GM12878 (cell line): ENCODE results near the gene COL6A1. TPM values are rescaled to one million over a fixed set of nuclear protein-coding genes. Genes with fewer than 3 reads are reported as not detected.

ENCODE experiments used
- ATAC-seq: fragments of 200-7000 bp; cut with Tn5 transposase; 3 replicates; pipeline ENCODE4 v1.9.1; 2020; ENCODE audit warnings: mild to moderate bottlenecking, moderate library complexity
- BruUV-seq: library from RNA; stranded (reverse); fragments of 400-500 nt; replicated peaks from 2 replicates; lab custom pipeline; 2021; lab: Mats Ljungman, UMichigan
- CTCF ChIA-PET: fragments of 300-600 bp; sonication (Branson Sonifier 250); formaldehyde crosslinking; extraction: SDS; loops from one replicate; lab custom pipeline; 2021; ENCODE audit warnings: inconsistent platforms; lab: Yijun Ruan, JAX
- POLR2A ChIA-PET: fragments of 350-600 bp; formaldehyde crosslinking; extraction: SDS; loops from one replicate; lab custom pipeline; 2021; ENCODE audit warnings: inconsistent platforms; lab: Charles Lee
- RAD21 ChIA-PET: fragments of 300-600 bp; sonication (Branson Sonifier 250); formaldehyde crosslinking; loops from one replicate; lab custom pipeline; 2023; ENCODE audit warnings: antibody characterized with exemption; ENCODE audit not compliant: unreplicated experiment; lab: Charles Lee
- SMC1A ChIA-PET: fragments of 300-600 bp; sonication (Branson Sonifier 250); formaldehyde crosslinking; loops from one replicate; lab custom pipeline; 2023; ENCODE audit not compliant: unreplicated experiment, uncharacterized antibody; lab: Charles Lee
- DNase-seq: peaks from one replicate; pipeline ENCODE4 v3.0.0-alpha.2; 2011; ENCODE audit warnings: low read depth, low spot score
- FAIRE-seq: peaks from 3 replicates; lab custom pipeline; 2011; peaks lifted over from hg19 to GRCh38; lab: Jason Lieb, UNC
- H2AFZ ChIP-seq: 2 replicates; pipeline ENCODE4 v1.6.0; 2011; ENCODE audit warnings: low read depth, low read length, control low read depth; ENCODE audit not compliant: control insufficient read depth
- H3K27ac ChIP-seq: 2 replicates; pipeline ENCODE4 v1.5.1; 2011; ENCODE audit warnings: control low read depth; ENCODE audit not compliant: control insufficient read depth, insufficient read depth
- H3K27me3 ChIP-seq, 2 experiments: replicated peaks in 1 of 2; 2 replicates each; pipeline versions ENCODE4 v1.6.0 to v1.6.1; 2011; ENCODE audit warnings: low read length in 1 of 2; ENCODE audit not compliant: control insufficient read depth in 2 of 2, insufficient read depth in 2 of 2
- H3K36me3 ChIP-seq, 2 experiments: 2 replicates each; pipeline ENCODE4 v1.5.1; 2011; ENCODE audit warnings: low read length in 1 of 2; ENCODE audit not compliant: control insufficient read depth in 2 of 2, insufficient read depth in 2 of 2
- H3K4me1 ChIP-seq: 2 replicates; pipeline ENCODE4 v1.6.1; 2011; ENCODE audit warnings: mild to moderate bottlenecking, low read length, moderate library complexity, mixed read lengths; ENCODE audit not compliant: control insufficient read depth, insufficient read depth
- H3K4me2 ChIP-seq: 2 replicates; pipeline ENCODE4 v1.6.0; 2011; ENCODE audit warnings: control low read depth; ENCODE audit not compliant: control insufficient read depth, insufficient read depth
- H3K4me3 ChIP-seq: fragments of 200-600 bp; sonication (generic); 2 replicates; pipeline ENCODE4 v1.5.1; 2016
- H3K79me2 ChIP-seq: 2 replicates; pipeline ENCODE4 v1.6.0; 2011; ENCODE audit warnings: low read length; ENCODE audit not compliant: control insufficient read depth, insufficient read depth
- H3K9ac ChIP-seq: 2 replicates; pipeline ENCODE4 v1.8.0; 2011; ENCODE audit warnings: low read length, control low read depth, mixed read lengths; ENCODE audit not compliant: control insufficient read depth, insufficient read depth
- H3K9me3 ChIP-seq: replicated peaks from 3 replicates; pipeline ENCODE4 v1.5.1; 2011; ENCODE audit warnings: mild to moderate bottlenecking, low read length; ENCODE audit not compliant: control insufficient read depth, insufficient read depth
- H4K20me1 ChIP-seq: 2 replicates; pipeline ENCODE4 v1.6.0; 2011; ENCODE audit not compliant: control insufficient read depth, insufficient read depth
- BMI1 ChIP-seq: fragments of 450-650 bp; IDR thresholded peaks from 2 replicates; pipeline ENCODE4 v1.6.1; 2016; ENCODE audit warnings: mild to moderate bottlenecking, moderate library complexity, borderline replicate concordance
- FOXK2 ChIP-seq: fragments of 450-650 bp; IDR thresholded peaks from 2 replicates; pipeline ENCODE4 v1.6.1; 2017; ENCODE audit warnings: mild to moderate bottlenecking, moderate library complexity
- FOXM1 ChIP-seq: IDR thresholded peaks from 2 replicates; pipeline ENCODE4 v1.6.1; 2012; ENCODE audit warnings: low read depth, mild to moderate bottlenecking, inconsistent platforms, low read length, moderate library complexity
- IKZF1 ChIP-seq: fragments of 450-650 bp; conservative IDR thresholded peaks from 2 replicates; pipeline ENCODE4 v1.6.1; 2017; ENCODE audit warnings: antibody characterized with exemption, mild to moderate bottlenecking
- JUND ChIP-seq: IDR thresholded peaks from 2 replicates; pipeline ENCODE4 v1.6.1; 2012; ENCODE audit warnings: low read depth, mild to moderate bottlenecking, low read length, improper control_type of control experiment, moderate library complexity
- LARP7 ChIP-seq: fragments of 450-650 bp; IDR thresholded peaks from 2 replicates; pipeline ENCODE4 v1.6.1; 2017; ENCODE audit warnings: mild to moderate bottlenecking
- MTA3 ChIP-seq: IDR thresholded peaks from 2 replicates; pipeline ENCODE4 v1.6.1; 2012; ENCODE audit warnings: low read length, inconsistent platforms, borderline replicate concordance
- NR2C1 ChIP-seq: fragments of 450-650 bp; IDR thresholded peaks from 2 replicates; pipeline ENCODE4 v1.6.1; 2017; ENCODE audit warnings: antibody characterized with exemption, mild to moderate bottlenecking, moderate library complexity
- SREBF2 ChIP-seq: IDR thresholded peaks from 2 replicates; pipeline ENCODE4 v1.6.1; 2012; ENCODE audit warnings: mild to moderate bottlenecking, low read length
- WGBS: methylation state at CpG from one replicate; pipeline ENCODE4 v1.1.6; 2016; ENCODE audit warnings: low lambda C conversion rate; ENCODE audit not compliant: insufficient replicate concordance, insufficient coverage; ENCODE audit errors: missing lambda C conversion rate; 5-methylcytosine and 5-hydroxymethylcytosine counted together
- in situ Hi-C: fragments of 300-500 bp; cut with MboI; formaldehyde crosslinking; loops from 9 replicates; pipeline ENCODE4 v1.14.3; 2018; ENCODE audit warnings: mixed read lengths
- intact Hi-C: fragments of 100-400 bp; cut with micrococcal nuclease; formaldehyde crosslinking; loops from one replicate; pipeline ENCODE4 v1.14.2; 2022; ENCODE audit not compliant: unreplicated experiment
- polyA plus RNA-seq, 11 experiments: library from polyadenylated mRNA; depleted of rRNA in 4 of 11; unstranded in 6 of 11; stranded (reverse) in 5 of 11; fragments of >200 nt; fragmentation: Nextera tagmentation in 4 of 11; fragmentation: Illumina TruSeq in 1 of 11; extraction: Ambion mirVana in 4 of 11; extraction: Trizol in 1 of 11; gene quantifications; 1 replicate in 1 of 11; 2 replicates in 10 of 11; pipeline versions ENCODE4 v1.2.1 to v1.2.3, GENCODE V29; 2011 to 2016; ENCODE audit warnings: inconsistent platforms in 2 of 11, missing spikeins in 2 of 11, low read depth in 1 of 11
- total RNA-seq, 4 experiments: library from RNA; depleted of rRNA in 3 of 4; stranded (reverse); fragments of >200 nt in 3 of 4; fragmentation: Illumina TruSeq in 1 of 4; extraction: Trizol in 1 of 4; gene quantifications; 2 replicates each; pipeline versions ENCODE4 v1.2.1 to v1.2.3, GENCODE V29; 2013 to 2021
- TF ChIP-seq, protein P1 (sequence below): fragments of 450-650 bp; IDR thresholded peaks from 2 replicates; pipeline ENCODE4 v1.6.1; 2016; ENCODE audit warnings: mild to moderate bottlenecking

COL6A1 gene
- total and polyA plus RNA-seq, 10 of the 15 experiments (the other 5 are each of a cell fraction or from before 2014, with no cell fraction given) = 0.12 to 1.3 (median 0.20) TPM; not detected in 7

DNA sequence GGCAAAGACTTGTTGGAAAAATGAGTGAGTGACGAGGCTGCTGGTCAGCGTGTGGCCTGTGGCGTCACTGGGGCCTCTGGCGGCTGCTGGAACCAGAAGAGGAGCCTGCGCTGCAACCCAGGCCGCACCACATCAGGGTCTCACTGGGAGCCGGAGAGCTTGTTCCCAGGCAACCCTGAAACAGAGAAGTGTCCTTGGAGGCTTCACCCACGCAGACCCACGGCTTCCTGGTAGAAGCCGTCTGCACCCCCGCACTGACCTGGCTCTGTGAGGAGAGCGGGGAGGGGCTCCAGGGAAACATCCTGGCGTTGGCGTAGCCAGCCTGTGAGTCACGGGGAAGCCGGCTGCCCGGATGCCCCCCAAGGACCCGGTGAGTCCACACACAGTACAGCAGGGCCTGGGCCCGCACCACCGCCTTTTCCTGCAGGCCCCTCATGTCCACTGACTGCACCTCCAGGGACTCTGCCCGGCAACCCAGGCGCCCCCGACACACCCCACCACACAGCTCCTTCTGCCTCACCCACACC is 57.4 kb downstream of the COL6A1 start:
- BruUV-seq = no TSS peak
- Histone ChIP-seq H3K27ac (no peak overlapping the region), H3K9ac (no peak overlapping the region), H3K9me3 (no peaks in the 10 kb centered on the region; the same call in 2 of the 3 replicates), H2AFZ (no peak overlapping the region), H3K79me2 (no peaks in the 10 kb centered on the region), H3K36me3 (no peaks in the 10 kb centered on the region), H3K4me2 (no peak overlapping the region), H3K4me1 (no peaks in the 10 kb centered on the region), H3K27me3 (no peaks in the 10 kb centered on the region), H3K4me3 (no peak overlapping the region), H4K20me1 (no peaks in the 10 kb centered on the region)
- ChIA-PET RAD21 (no interaction called here), POLR2A (no interaction called here), SMC1A (no interaction called here), CTCF (no interaction called here)
- DNase-seq (no peak), ATAC-seq (no peak), FAIRE-seq (no peak)
- TF ChIP-seq, protein P1, sequence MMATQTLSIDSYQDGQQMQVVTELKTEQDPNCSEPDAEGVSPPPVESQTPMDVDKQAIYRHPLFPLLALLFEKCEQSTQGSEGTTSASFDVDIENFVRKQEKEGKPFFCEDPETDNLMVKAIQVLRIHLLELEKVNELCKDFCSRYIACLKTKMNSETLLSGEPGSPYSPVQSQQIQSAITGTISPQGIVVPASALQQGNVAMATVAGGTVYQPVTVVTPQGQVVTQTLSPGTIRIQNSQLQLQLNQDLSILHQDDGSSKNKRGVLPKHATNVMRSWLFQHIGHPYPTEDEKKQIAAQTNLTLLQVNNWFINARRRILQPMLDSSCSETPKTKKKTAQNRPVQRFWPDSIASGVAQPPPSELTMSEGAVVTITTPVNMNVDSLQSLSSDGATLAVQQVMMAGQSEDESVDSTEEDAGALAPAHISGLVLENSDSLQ = no peak
- TF ChIP-seq SREBF2 (no peak), BMI1 (no peak), FOXM1 (no peak), MTA3 (no peak), LARP7 (no peak), FOXK2 (no peak), NR2C1 (no peak), IKZF1 (no peak), JUND (no peak)
- WGBS = 65% methylated on average over 23 of the region's 23 CpGs
- in situ Hi-C loops = no loop called here
- intact Hi-C loops = no loop called here
